ENCODE results near the gene KLHDC8A.

- TF ChIP-seq CTCF (conservative IDR thresholded peaks at IDR 0.05; ENCODE audit: low read depth, low read length) (no peak), RFX5 (IDR thresholded peaks at IDR 0.05; ENCODE audit: low read depth, low read length) (no peak), POLR2A (IDR thresholded peaks at IDR 0.05; ENCODE audit: low read depth, low read length) (no peak), MXI1 (IDR thresholded peaks at IDR 0.05; ENCODE audit: borderline replicate concordance, low read depth, low read length) (no peak), MAFK (IDR thresholded peaks at IDR 0.05; ENCODE audit: low read depth, low read length) (no peak), MAZ (IDR thresholded peaks at IDR 0.05; ENCODE audit: borderline replicate concordance, low read depth, low read length) (no peak), CEBPB (IDR thresholded peaks at IDR 0.05; ENCODE audit: low read depth, low read length) (no peak), RCOR1 (IDR thresholded peaks at IDR 0.05; ENCODE audit: insufficient replicate concordance, low read length) (no peak)
These were observed 49.7 kb downstream of the KLHDC8A start for GRCh38 chr1:205306929-205307566.

All from IMR-90 (cell line).